Ishikawa (cell line): ENCODE measurements around the gene RNASE7.
A peak's percentile ranks its signal among the peaks of the same experiment; 100 is the strongest.

Experiments
- CEBPB ChIP-seq: IDR thresholded peaks from 2 replicates; pipeline ENCODE4 v1.6.1; 2012
- CREB1 ChIP-seq: IDR thresholded peaks from 2 replicates; pipeline ENCODE4 v1.6.1; 2012; ENCODE audit warnings: low read depth
- EGR1 ChIP-seq: IDR thresholded peaks from 2 replicates; pipeline ENCODE4 v1.6.1; 2012
- EP300 ChIP-seq: IDR thresholded peaks from 2 replicates; pipeline ENCODE4 v1.6.1; 2012; ENCODE audit warnings: borderline replicate concordance
- FOXM1 ChIP-seq: IDR thresholded peaks from 2 replicates; pipeline ENCODE4 v1.6.1; 2012; ENCODE audit warnings: low read depth, borderline replicate concordance
- MAX ChIP-seq: IDR thresholded peaks from 2 replicates; pipeline ENCODE4 v1.6.1; 2012
- NFIC ChIP-seq: IDR thresholded peaks from 2 replicates; pipeline ENCODE4 v1.6.1; 2012
- RAD21 ChIP-seq: IDR thresholded peaks from 2 replicates; pipeline ENCODE4 v1.6.1; 2012; ENCODE audit warnings: low read depth
- TAF1 ChIP-seq: IDR thresholded peaks from 2 replicates; pipeline ENCODE4 v1.6.1; 2012; ENCODE audit warnings: low read depth, mild to moderate bottlenecking
- TCF12 ChIP-seq: IDR thresholded peaks from 2 replicates; pipeline ENCODE4 v1.6.1; 2012; ENCODE audit warnings: low read depth
- TEAD4 ChIP-seq: IDR thresholded peaks from 2 replicates; pipeline ENCODE4 v1.6.1; 2012
- USF1 ChIP-seq: IDR thresholded peaks from 2 replicates; pipeline ENCODE4 v1.6.1; 2012
- YY1 ChIP-seq: IDR thresholded peaks from 2 replicates; pipeline ENCODE4 v1.6.1; 2012; ENCODE audit warnings: low read depth
- ZBTB7A ChIP-seq: IDR thresholded peaks from 2 replicates; pipeline ENCODE4 v1.6.1; 2012; ENCODE audit warnings: low read depth
- TF ChIP-seq, protein P1 (sequence below): IDR thresholded peaks from 2 replicates; pipeline ENCODE4 v1.6.1; 2012; ENCODE audit warnings: low read depth, mild to moderate bottlenecking

RNASE7 gene

DNA sequence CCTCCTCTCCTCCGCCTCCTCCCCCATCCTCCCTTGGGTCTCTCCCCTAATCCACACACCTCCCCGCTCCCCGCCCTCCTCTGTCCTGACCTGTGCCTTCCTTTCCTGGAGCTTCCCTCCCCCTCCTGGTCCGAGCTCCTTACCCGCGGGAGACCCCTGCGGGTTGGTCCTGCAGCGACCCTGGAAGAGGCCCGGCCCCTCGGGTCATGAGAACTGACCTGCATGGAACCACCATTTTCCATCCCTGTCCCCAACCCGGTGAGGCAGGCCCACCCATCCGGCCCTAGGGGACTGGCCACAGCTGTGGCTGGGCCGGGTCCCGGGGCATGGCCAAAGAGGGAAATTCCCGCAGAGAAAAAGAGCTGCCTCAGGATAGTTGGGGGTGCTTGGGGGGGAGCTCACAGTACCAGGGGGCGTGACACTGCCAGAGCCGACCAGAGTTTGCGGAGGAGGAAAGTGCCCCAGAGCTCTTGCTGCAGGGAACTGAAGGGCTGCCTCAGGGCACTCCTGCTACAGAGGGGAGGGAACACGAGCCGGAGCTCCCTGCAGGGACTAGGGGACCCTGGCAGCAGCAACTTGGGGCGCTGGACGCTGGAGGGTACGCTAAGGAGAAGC is 28.6 kb downstream of the RNASE7 start:
- TF ChIP-seq ZBTB7A (peak; percentile 60; the same call in 1 of the 2 replicates), CEBPB (no peak), MAX (peak; percentile 32; the same call in 1 of the 2 replicates), FOXM1 (no peak), USF1 (no peak), EGR1 (0 out of 2 replicates have a peak, but pooled peaks have one; percentile 21), YY1 (no peak), TAF1 (0 out of 2 replicates have a peak, but pooled peaks have one; percentile 32), TCF12 (no peak), CREB1 (no peak), EP300 (no peak), RAD21 (no peak), NFIC (no peak), TEAD4 (no peak)
- TF ChIP-seq, protein P1, sequence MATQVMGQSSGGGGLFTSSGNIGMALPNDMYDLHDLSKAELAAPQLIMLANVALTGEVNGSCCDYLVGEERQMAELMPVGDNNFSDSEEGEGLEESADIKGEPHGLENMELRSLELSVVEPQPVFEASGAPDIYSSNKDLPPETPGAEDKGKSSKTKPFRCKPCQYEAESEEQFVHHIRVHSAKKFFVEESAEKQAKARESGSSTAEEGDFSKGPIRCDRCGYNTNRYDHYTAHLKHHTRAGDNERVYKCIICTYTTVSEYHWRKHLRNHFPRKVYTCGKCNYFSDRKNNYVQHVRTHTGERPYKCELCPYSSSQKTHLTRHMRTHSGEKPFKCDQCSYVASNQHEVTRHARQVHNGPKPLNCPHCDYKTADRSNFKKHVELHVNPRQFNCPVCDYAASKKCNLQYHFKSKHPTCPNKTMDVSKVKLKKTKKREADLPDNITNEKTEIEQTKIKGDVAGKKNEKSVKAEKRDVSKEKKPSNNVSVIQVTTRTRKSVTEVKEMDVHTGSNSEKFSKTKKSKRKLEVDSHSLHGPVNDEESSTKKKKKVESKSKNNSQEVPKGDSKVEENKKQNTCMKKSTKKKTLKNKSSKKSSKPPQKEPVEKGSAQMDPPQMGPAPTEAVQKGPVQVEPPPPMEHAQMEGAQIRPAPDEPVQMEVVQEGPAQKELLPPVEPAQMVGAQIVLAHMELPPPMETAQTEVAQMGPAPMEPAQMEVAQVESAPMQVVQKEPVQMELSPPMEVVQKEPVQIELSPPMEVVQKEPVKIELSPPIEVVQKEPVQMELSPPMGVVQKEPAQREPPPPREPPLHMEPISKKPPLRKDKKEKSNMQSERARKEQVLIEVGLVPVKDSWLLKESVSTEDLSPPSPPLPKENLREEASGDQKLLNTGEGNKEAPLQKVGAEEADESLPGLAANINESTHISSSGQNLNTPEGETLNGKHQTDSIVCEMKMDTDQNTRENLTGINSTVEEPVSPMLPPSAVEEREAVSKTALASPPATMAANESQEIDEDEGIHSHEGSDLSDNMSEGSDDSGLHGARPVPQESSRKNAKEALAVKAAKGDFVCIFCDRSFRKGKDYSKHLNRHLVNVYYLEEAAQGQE, result no peak

DNA sequence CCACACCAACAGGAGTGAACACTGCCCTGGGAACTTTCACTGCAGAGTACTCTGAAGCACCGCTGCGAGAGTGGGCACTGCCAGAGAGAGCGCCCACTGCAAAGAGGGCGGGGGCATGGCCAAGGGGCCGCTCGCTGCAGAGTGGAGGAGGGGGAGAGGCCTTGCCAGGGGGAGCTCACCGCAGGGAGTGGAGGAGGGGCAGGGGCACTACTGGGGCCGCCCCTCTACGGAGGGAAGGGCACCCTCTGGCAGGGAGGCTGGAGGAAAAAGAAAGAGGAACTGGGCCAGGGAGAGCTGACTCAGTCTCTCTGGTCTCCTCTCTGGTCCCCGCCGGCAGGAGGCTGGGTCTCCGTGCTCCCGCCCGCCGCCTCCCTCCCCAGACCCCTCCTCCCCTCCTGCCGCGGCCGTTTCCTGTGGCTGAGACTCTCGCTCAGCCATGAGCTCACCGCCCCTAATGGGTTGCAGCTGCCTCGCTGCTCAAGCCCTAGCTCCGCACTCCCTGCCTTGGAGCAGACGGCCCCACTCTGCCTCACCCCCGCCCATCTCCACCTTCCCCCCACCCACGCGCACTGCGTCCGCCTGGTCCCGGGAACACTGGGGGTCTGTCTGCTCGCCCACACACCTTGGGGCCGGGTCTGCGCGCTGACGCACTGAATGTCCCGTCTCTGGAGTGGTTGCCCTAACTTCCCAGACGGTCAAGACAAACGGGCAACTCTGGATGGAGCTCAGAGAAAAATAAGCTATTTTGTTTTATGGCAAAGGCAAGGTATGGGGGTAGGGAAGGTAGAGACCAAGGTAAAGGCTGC is 29.3 kb downstream of the RNASE7 start:
- TF ChIP-seq TAF1, result 0 out of 2 replicates have a peak, but pooled peaks have one; percentile 23
- 0 out of 2 replicates have a peak, but pooled peaks have one; percentile 3 for TF ChIP-seq TEAD4
- TF ChIP-seq ZBTB7A, result peak; percentile 85
- TF ChIP-seq EGR1, result peak; percentile 86
- no peak for TF ChIP-seq CREB1

GRCh38 chr14:21072031-21072473 is 29.9 kb downstream of the RNASE7 start:
- TF ChIP-seq TAF1, result no peak
- TF ChIP-seq TEAD4, result no peak
- TF ChIP-seq CREB1, result no peak
- no peak for TF ChIP-seq CEBPB
- TF ChIP-seq EP300, result no peak
- no peak for TF ChIP-seq USF1
- TF ChIP-seq, protein P1, result no peak
- no peak for TF ChIP-seq MAX
- TF ChIP-seq ZBTB7A, result no peak
- TF ChIP-seq FOXM1, result no peak

DNA sequence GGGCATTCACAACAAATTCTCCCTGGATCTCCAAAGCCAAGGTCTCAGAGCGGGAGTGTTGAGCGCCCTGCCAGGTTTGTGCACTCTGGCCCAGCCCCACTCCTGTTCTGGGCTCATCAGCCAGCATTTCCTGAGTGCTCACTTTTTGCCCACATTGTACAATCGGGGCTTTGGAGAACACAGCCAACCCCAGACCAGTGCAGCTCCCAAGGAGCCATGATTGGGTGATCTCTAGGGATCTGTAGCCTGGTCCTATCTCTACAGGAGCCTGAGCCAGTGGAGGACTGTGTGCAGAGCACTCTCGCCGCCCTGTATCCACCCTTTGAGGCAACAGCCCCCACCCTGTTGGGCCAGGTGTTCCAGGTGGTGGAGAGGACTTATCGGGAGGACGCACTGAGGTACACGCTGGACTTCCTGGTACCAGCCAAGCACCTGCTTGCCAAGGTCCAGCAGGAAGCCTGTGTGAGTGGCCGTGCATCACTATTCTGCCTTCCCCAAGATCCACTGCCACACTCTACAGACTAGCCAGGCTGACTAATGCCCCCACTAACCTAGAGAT is 30.7 kb downstream of the RNASE7 start:
- TF ChIP-seq MAX, result no peak
- TF ChIP-seq CREB1, result no peak
- no peak for TF ChIP-seq RAD21
- TF ChIP-seq ZBTB7A, result no peak
- TF ChIP-seq EP300, result no peak
- TF ChIP-seq NFIC, result no peak
- no peak for TF ChIP-seq TEAD4
- no peak for TF ChIP-seq CEBPB
- no peak for TF ChIP-seq FOXM1
- no peak for TF ChIP-seq YY1
- TF ChIP-seq, protein P1, result no peak
- TF ChIP-seq EGR1, result no peak
- no peak for TF ChIP-seq USF1
